Prostate gland (tissue), 2 donors: ENCODE measurements around the gene NCF2. TPM values are rescaled to one million over a fixed set of nuclear protein-coding genes. Genes with fewer than 3 reads are reported as not detected.

Source experiments
- DNase-seq: peaks from one replicate; pipeline ENCODE4 v3.0.0-alpha.2; 2019; ENCODE audit warnings: low spot score
- H3K27ac ChIP-seq, 2 donors: fragments of 200-600 bp; sonication (generic); 2 replicates each; pipeline ENCODE4 v1.5.1; 2017 to 2019
- H3K27me3 ChIP-seq: fragments of 200-600 bp; sonication (generic); replicated peaks from 2 replicates; pipeline ENCODE4 v1.5.1; 2019; ENCODE audit not compliant: insufficient read depth
- H3K36me3 ChIP-seq, 2 donors: fragments of 200-600 bp; sonication (generic); 1 replicate in 1 of 2; 2 replicates in 1 of 2; pipeline versions ENCODE4 v1.5.1 to v1.8.1; 2017 to 2019
- H3K4me1 ChIP-seq: fragments of 200-600 bp; sonication (generic); replicated peaks from 2 replicates; pipeline ENCODE4 v1.5.1; 2019
- H3K4me3 ChIP-seq, 2 donors: fragments of 200-600 bp; sonication (generic); 2 replicates each; pipeline ENCODE4 v1.5.1; 2017 to 2019
- H3K9me3 ChIP-seq: fragments of 200-600 bp; sonication (generic); 2 replicates; pipeline ENCODE4 v1.5.1; 2017
- POLR2A ChIP-seq: fragments of 450-650 bp; IDR thresholded peaks from one replicate; pipeline ENCODE4 v1.6.1; 2016; ENCODE audit warnings: antibody characterized with exemption, mild to moderate bottlenecking
- POLR2AphosphoS5 ChIP-seq: sonication (generic); formaldehyde crosslinking; IDR thresholded peaks from one replicate; pipeline ENCODE4 v1.6.1; 2017; ENCODE audit warnings: antibody characterized with exemption
- WGBS: methylation state at CpG from one replicate; pipeline ENCODE4 v1.1.5; 2018; 5-methylcytosine and 5-hydroxymethylcytosine counted together
- intact Hi-C: fragments of 100-400 bp; cut with DNase I; formaldehyde crosslinking; loops from one replicate; pipeline ENCODE4 v1.14.2; 2022
- total RNA-seq, 2 donors: library from RNA; depleted of rRNA; stranded (reverse); fragments of >200 nt; gene quantifications; one replicate each; pipeline ENCODE4 v1.1.0, GENCODE V29; 2016
- TF ChIP-seq, protein P1 (sequence below), 4 experiments: fragments of 200-600 bp in 2 of 4; fragments of 450-650 bp in 2 of 4; sonication (generic) in 2 of 4; IDR thresholded peaks; 1 replicate in 3 of 4; 2 replicates in 1 of 4; pipeline ENCODE4 v1.5.1; 2016 to 2019; ENCODE audit warnings: antibody characterized with exemption in 4 of 4, mild to moderate bottlenecking in 2 of 4, moderate library complexity in 2 of 4

Gene NCF2
- total RNA-seq, 2 donors from 2014 or later = 2.1 to 5.6 TPM

DNA sequence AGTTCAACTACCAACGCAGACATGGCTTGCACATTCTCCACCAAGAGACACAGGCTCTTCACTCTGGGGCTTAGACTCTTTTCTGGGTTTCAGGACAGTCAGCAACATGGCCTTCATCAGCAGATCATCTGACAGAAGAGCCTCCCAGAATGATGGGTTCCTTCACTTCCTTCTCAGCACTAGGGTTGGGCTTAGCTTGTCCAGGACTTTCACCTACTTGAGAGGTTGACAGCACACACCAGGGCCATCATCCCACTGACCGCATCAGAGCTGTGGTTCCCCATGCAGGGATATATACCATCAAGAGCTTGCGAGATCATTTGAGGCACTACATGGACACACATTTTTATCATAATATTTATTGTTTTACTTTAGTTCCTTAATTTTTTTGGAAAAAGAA lies 10.4 kb upstream of the NCF2 start:
- no peaks in the 10 kb centered on the region for H3K4me1 ChIP-seq
- H3K27ac ChIP-seq = no peak overlapping the region
- TF ChIP-seq, protein P1, sequence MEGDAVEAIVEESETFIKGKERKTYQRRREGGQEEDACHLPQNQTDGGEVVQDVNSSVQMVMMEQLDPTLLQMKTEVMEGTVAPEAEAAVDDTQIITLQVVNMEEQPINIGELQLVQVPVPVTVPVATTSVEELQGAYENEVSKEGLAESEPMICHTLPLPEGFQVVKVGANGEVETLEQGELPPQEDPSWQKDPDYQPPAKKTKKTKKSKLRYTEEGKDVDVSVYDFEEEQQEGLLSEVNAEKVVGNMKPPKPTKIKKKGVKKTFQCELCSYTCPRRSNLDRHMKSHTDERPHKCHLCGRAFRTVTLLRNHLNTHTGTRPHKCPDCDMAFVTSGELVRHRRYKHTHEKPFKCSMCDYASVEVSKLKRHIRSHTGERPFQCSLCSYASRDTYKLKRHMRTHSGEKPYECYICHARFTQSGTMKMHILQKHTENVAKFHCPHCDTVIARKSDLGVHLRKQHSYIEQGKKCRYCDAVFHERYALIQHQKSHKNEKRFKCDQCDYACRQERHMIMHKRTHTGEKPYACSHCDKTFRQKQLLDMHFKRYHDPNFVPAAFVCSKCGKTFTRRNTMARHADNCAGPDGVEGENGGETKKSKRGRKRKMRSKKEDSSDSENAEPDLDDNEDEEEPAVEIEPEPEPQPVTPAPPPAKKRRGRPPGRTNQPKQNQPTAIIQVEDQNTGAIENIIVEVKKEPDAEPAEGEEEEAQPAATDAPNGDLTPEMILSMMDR (IDR thresholded peaks at IDR 0.05) = no peak
- TF ChIP-seq POLR2AphosphoS5 (no peak), POLR2A (no peak)
- no peak overlapping the region for H3K4me3 ChIP-seq
- H3K9me3 ChIP-seq = no peaks in the 10 kb centered on the region
- intact Hi-C loops = loop anchor here (10.0 kb wide), 1 partner anchor 316 kb away; no protein-coding TSS in a partner anchor
- 95% methylated on average over 3 of the region's 3 CpGs for WGBS
- DNase-seq = no peak
- no peaks in the 10 kb centered on the region for H3K27me3 ChIP-seq
- H3K36me3 ChIP-seq = no peaks in the 10 kb centered on the region

DNA sequence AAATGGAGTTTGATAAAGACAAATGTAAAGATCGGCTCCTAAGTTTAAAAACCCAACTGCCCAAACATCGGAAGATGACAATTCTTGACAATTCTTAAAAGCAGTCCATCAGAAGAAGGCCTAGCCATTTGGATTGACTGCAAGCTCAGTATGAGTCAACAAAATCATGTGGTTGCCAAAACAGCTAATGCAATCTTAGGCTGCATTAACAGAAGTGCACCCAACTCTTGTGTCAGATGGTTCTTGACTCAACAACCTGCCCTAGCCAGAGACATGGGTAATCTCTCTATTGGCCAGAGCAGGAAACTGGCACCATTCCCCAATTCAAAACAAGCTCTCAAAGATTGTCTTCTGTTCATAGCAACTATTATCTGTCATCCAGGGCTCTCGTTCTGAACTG lies 9.9 kb upstream of the NCF2 start:
- DNase-seq = no peak
- Histone ChIP-seq H3K9me3 (no peaks in the 10 kb centered on the region), H3K27me3 (no peaks in the 10 kb centered on the region), H3K4me3 (no peak overlapping the region), H3K27ac (no peak overlapping the region), H3K4me1 (no peaks in the 10 kb centered on the region), H3K36me3 (no peaks in the 10 kb centered on the region)
- intact Hi-C loops = loop anchor here (10.0 kb wide), 1 partner anchor 315 kb away; no protein-coding TSS in a partner anchor
- TF ChIP-seq, protein P1 (IDR thresholded peaks at IDR 0.05) = no peak
- TF ChIP-seq POLR2AphosphoS5 (no peak), POLR2A (no peak)
- WGBS = 90% methylated on average over 3 of the region's 3 CpGs

DNA sequence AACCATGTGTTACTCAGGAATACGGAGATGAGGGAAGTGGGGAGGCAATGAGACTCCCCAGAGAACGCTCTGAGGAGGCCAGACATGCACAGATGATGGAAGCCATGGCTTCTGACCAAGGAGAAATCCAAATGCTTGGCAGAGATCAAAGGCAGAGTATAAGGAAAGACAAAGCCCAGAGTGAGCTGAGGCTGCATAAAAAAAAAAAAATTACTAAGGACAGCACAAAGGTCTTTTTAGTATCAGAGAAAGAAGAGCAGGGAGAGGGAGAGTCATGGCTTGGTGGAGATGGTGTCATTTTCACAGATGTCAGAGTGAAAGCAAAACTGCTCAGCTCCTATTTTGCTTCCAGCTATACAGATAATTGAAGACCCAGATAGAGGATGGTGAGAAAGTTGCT lies 8.1 kb upstream of the NCF2 start:
- Histone ChIP-seq H3K27me3 (no peaks in the 10 kb centered on the region), H3K9me3 (no peaks in the 10 kb centered on the region), H3K4me1 (no peaks in the 10 kb centered on the region), H3K27ac (no peak overlapping the region), H3K36me3 (no peaks in the 10 kb centered on the region), H3K4me3 (no peak overlapping the region)
- intact Hi-C loops = no loop called here
- TF ChIP-seq POLR2AphosphoS5 (no peak), POLR2A (no peak)
- TF ChIP-seq, protein P1 (IDR thresholded peaks at IDR 0.05) = no peak
- DNase-seq = no peak
- WGBS = 21% methylated on average over 2 of the region's 2 CpGs

DNA sequence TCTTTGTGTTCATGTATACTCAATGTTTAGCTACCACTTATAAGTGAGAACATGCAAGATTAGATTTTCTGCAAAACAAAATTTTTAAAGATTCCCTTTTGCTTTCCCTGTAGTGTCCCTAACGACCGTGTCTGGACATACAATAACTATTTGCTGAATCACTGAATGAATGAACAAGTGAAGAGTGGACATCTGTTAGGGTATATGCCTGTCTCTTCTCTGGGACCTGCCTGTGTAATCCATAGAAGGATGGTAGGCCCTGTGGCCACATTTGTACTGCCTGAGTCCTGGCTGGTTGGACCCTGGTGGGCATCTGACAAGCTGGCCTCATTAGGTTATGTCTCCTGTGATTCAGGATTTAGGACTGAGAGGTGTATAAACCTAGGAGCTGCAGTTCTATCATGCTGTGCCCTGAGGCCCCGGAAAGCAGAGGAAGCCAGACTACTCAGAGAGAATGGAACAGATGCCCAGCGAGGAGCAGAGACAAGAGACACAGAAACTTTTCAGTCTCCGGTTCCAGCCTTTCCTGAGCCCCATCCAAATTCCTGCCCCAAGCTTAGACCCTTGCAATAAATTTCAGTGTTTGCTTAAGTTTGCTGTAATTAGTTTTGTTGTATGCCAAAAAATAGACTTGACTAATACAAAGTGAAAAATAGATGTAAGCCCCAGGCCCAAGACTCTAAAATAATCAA lies 7.5 kb upstream of the NCF2 start:
- Histone ChIP-seq H3K27ac (no peak overlapping the region), H3K9me3 (no peaks in the 10 kb centered on the region), H3K36me3 (no peaks in the 10 kb centered on the region), H3K27me3 (no peaks in the 10 kb centered on the region), H3K4me3 (no peak overlapping the region), H3K4me1 (no peaks in the 10 kb centered on the region)
- no peak for TF ChIP-seq POLR2AphosphoS5
- no peak for TF ChIP-seq POLR2A
- 42% methylated on average over 5 of the region's 5 CpGs for WGBS
- intact Hi-C loops = no loop called here
- DNase-seq = no peak

DNA sequence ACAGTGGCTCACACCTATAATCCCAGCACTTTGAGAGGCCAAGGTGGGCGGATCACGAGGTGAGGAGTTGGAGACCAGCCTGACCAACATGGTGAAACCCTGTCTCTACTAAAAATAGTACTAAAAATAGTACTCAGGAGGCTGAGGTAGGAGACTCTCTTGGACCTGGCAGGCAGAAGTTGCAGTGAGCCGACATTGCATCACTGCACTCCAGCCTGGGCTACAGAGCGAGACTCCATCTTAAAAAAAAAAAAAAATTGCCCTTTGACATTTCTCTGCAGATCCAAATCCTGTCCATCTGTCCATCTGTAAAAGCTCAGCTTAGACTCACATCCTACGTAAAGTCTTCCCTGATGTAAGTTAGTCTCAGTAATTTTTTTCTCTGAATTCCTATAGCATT lies 6.2 kb upstream of the NCF2 start:
- no peaks in the 10 kb centered on the region for H3K27me3 ChIP-seq
- no peak overlapping the region for H3K4me3 ChIP-seq
- WGBS = 89% methylated on average over 5 of the region's 5 CpGs
- TF ChIP-seq POLR2AphosphoS5 = no peak
- TF ChIP-seq, protein P1 (IDR thresholded peaks at IDR 0.05) = no peak
- TF ChIP-seq POLR2A = no peak
- no peaks in the 10 kb centered on the region for H3K9me3 ChIP-seq
- H3K36me3 ChIP-seq = no peaks in the 10 kb centered on the region
- intact Hi-C loops = no loop called here
- no peak for DNase-seq
- H3K4me1 ChIP-seq = no peaks in the 10 kb centered on the region
- H3K27ac ChIP-seq = no peak overlapping the region
